Hepatic stellate cell (primary cell): ENCODE measurements around the gene ZNF808.
"Not testable (repeated sequence)": the region's sequence is repeated elsewhere in the genome, so short reads cannot be mapped to it uniquely, and the experiment has no call there.

Experiments used
- DNase-seq: peaks from one replicate; pipeline ENCODE4 v3.0.0; 2011; ENCODE audit warnings: low spot score

ZNF808 gene

GRCh38 chr19:52536448-52536800 is 9.0 kb downstream of the ZNF808 start:
- DNase-seq: peak; percentile 6

- not testable (repeated sequence) for DNase-seq
These were observed 11.3 kb downstream of the ZNF808 start for GRCh38 chr19:52538815-52539214.

GRCh38 chr19:52541176-52541575 is 13.7 kb downstream of the ZNF808 start:
- DNase-seq: not testable (repeated sequence)

GRCh38 chr19:52541608-52542007 is 14.1 kb downstream of the ZNF808 start:
- DNase-seq: no peak

- not testable (repeated sequence) for DNase-seq
These were observed 15.1 kb downstream of the ZNF808 start for GRCh38 chr19:52542541-52542940.

- no peak for DNase-seq
These were observed 15.7 kb downstream of the ZNF808 start for GRCh38 chr19:52542984-52543664.

GRCh38 chr19:52554216-52554971 is 26.9 kb downstream of the ZNF808 start:
- DNase-seq: no peak

GRCh38 chr19:52557231-52557995 is 29.9 kb downstream of the ZNF808 start:
- DNase-seq: no peak

GRCh38 chr19:52558732-52559445 is 31.4 kb downstream of the ZNF808 start:
- DNase-seq: not testable (repeated sequence)

- DNase-seq: not testable (repeated sequence)
These were observed 34.1 kb downstream of the ZNF808 start for GRCh38 chr19:52561611-52562010.

- DNase-seq: no peak
These were observed 38.7 kb downstream of the ZNF808 start for GRCh38 chr19:52566121-52566520.

GRCh38 chr19:52566588-52566987 is 39.1 kb downstream of the ZNF808 start:
- no peak for DNase-seq

GRCh38 chr19:52567921-52568320 is 40.5 kb downstream of the ZNF808 start:
- no peak for DNase-seq

GRCh38 chr19:52569638-52569999 is 42.2 kb downstream of the ZNF808 start:
- DNase-seq: peak; percentile 17

- peak; percentile 85 for DNase-seq
These were observed 42.8 kb downstream of the ZNF808 start, which contains the start of gene ZNF701 for GRCh38 chr19:52570000-52570861. Gene ZNF701, plus strand, starts transcription at chr19:52570287. Its CDS starts 3,861 bp downstream, at chr19:52574148.

GRCh38 chr19:52584736-52585440 is 57.4 kb downstream of the ZNF808 start:
- no peak for DNase-seq

- no peak for DNase-seq
These were observed 58.1 kb downstream of the ZNF808 start for GRCh38 chr19:52585604-52586003.

- DNase-seq: no peak
These were observed 63.3 kb downstream of the ZNF808 start for GRCh38 chr19:52590728-52591127.

- no peak for DNase-seq
These were observed 64.8 kb downstream of the ZNF808 start for GRCh38 chr19:52592301-52592700.

- not testable (repeated sequence) for DNase-seq
These were observed 66.0 kb downstream of the ZNF808 start for GRCh38 chr19:52593441-52593840.
